Transverse colon (tissue), 4 donors: ENCODE results near the gene XRCC5. TPM values are rescaled to one million over a fixed set of nuclear protein-coding genes. Genes with fewer than 3 reads are reported as not detected.

Experiments used
- DNase-seq: peaks from one replicate; pipeline ENCODE4 v3.0.0-alpha.2; 2019
- H3K27ac ChIP-seq, 4 donors: fragments of 200-600 bp; sonication (generic); 2 replicates each; pipeline ENCODE4 v1.5.1; 2016 to 2018; ENCODE audit warnings: inconsistent platforms in 4 of 4
- H3K27me3 ChIP-seq: fragments of 200-600 bp; sonication (generic); 2 replicates; pipeline ENCODE4 v1.5.1; 2017; ENCODE audit warnings: inconsistent platforms
- H3K36me3 ChIP-seq, 4 donors: fragments of 200-600 bp; sonication (generic); 2 replicates each; pipeline ENCODE4 v1.5.1; 2017 to 2019; ENCODE audit warnings: inconsistent platforms in 4 of 4
- H3K4me1 ChIP-seq, 4 donors: fragments of 200-600 bp; sonication (generic); 2 replicates each; pipeline ENCODE4 v1.5.1; 2017 to 2020; ENCODE audit warnings: inconsistent platforms in 4 of 4
- H3K4me3 ChIP-seq, 4 donors: fragments of 200-600 bp; sonication (generic); 1 replicate in 1 of 4; 2 replicates in 3 of 4; pipeline versions ENCODE4 v1.5.1 to v1.6.1; 2017 to 2019; ENCODE audit warnings: inconsistent platforms in 4 of 4
- H3K9me3 ChIP-seq, 2 donors: fragments of 200-600 bp; sonication (generic); 2 replicates each; pipeline ENCODE4 v1.5.1; 2017 to 2019; ENCODE audit warnings: inconsistent platforms in 2 of 2
- EP300 ChIP-seq: sonication (generic); formaldehyde crosslinking; IDR thresholded peaks from one replicate; pipeline ENCODE4 v1.6.1; 2017; ENCODE audit warnings: antibody characterized with exemption, low read depth
- POLR2A ChIP-seq: fragments of 450-650 bp; IDR thresholded peaks from one replicate; pipeline ENCODE4 v1.6.1; 2016; ENCODE audit warnings: antibody characterized with exemption, mild to moderate bottlenecking, moderate library complexity
- POLR2AphosphoS5 ChIP-seq, 3 donors: sonication (generic); formaldehyde crosslinking; IDR thresholded peaks; one replicate each; pipeline ENCODE4 v1.6.1; 2016; ENCODE audit warnings: antibody characterized with exemption in 3 of 3
- WGBS, 2 donors: methylation state at CpG; one replicate each; pipeline ENCODE4 v1.1.5; 2018; ENCODE audit warnings: low coverage in 1 of 2; 5-methylcytosine and 5-hydroxymethylcytosine counted together
- in situ Hi-C, 4 donors: fragments of 200-750 bp; cut with MboI; loops; one replicate each; pipeline versions ENCODE4 v1.15.0 to v1.15.1; 2017; ENCODE audit warnings: low sequenced_read_pairs in 3 of 4, low pct_ligation_motif_present in 1 of 4, low pct_unique_long_range_greater_than_20kb in 1 of 4
- intact Hi-C: fragments of 100-400 bp; cut with DNase I; formaldehyde crosslinking; loops from one replicate; pipeline ENCODE4 v1.15.1; 2023; ENCODE audit warnings: low total_unique reads
- total RNA-seq, 4 donors: library from RNA; depleted of rRNA; stranded (reverse); fragments of >200 nt; gene quantifications; one replicate each; pipeline ENCODE4 v1.1.0, GENCODE V29; 2016
- TF ChIP-seq, protein P1 (sequence below), 5 experiments: fragments of 200-600 bp in 3 of 5; fragments of 450-650 bp in 2 of 5; sonication (generic) in 3 of 5; IDR thresholded peaks; 1 replicate in 2 of 5; 2 replicates in 3 of 5; pipeline ENCODE4 v1.5.1; 2016 to 2017; ENCODE audit warnings: antibody characterized with exemption in 5 of 5, inconsistent platforms in 3 of 5, mild to moderate bottlenecking in 2 of 5, moderate library complexity in 1 of 5

The XRCC5 gene
- total RNA-seq, 4 donors from 2014 or later, result 75.6 to 120 (median 101) TPM

DNA sequence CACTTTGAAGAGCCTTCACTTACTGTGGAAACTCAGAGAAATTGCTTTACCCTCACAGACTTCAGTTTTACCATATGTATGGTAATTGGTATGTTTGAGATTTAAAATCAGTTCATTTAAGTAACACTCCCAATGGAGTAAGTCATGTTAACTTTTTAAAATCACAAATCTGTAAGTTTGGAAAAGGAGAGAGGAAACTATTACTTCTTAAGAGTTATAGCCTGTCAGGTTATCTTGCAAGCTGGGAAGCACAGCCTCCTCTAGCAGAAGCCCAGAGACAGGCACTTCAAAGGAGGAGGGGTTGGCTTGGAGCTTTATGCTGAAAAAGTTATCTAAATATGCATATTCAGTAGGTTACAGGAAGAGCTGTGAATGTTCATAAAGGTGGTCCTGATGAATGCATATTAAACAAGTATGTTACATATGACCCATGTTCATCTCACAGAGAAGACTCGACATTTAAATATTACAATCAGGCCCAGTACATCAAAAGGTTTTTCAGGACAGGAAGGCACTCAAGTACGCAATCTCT, 102.5 kb downstream of the XRCC5 start:
- H3K36me3 ChIP-seq, result peaks cover 0 to 10% (median 1%) of the 10 kb centered on the region in 4 donors
- no peak for DNase-seq
- H3K4me1 ChIP-seq, result no peaks in the 10 kb centered on the region
- H3K9me3 ChIP-seq, result no peaks in the 10 kb centered on the region
- H3K27ac ChIP-seq, result no peak overlapping the region
- no peak for TF ChIP-seq POLR2AphosphoS5 (IDR thresholded peaks at IDR 0.05)
- TF ChIP-seq EP300, result no peak
- no peak for TF ChIP-seq POLR2A
- TF ChIP-seq, protein P1, sequence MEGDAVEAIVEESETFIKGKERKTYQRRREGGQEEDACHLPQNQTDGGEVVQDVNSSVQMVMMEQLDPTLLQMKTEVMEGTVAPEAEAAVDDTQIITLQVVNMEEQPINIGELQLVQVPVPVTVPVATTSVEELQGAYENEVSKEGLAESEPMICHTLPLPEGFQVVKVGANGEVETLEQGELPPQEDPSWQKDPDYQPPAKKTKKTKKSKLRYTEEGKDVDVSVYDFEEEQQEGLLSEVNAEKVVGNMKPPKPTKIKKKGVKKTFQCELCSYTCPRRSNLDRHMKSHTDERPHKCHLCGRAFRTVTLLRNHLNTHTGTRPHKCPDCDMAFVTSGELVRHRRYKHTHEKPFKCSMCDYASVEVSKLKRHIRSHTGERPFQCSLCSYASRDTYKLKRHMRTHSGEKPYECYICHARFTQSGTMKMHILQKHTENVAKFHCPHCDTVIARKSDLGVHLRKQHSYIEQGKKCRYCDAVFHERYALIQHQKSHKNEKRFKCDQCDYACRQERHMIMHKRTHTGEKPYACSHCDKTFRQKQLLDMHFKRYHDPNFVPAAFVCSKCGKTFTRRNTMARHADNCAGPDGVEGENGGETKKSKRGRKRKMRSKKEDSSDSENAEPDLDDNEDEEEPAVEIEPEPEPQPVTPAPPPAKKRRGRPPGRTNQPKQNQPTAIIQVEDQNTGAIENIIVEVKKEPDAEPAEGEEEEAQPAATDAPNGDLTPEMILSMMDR (IDR thresholded peaks at IDR 0.05), result no peak
- H3K27me3 ChIP-seq, result no peaks in the 10 kb centered on the region
- intact Hi-C loops, result no loop called here
- H3K4me3 ChIP-seq, result no peak overlapping the region
- WGBS, 2 donors, result 92 to 100% methylated on average over 1 to 2 of the region's 2 CpGs
- in situ Hi-C loops, result no loop called here

DNA sequence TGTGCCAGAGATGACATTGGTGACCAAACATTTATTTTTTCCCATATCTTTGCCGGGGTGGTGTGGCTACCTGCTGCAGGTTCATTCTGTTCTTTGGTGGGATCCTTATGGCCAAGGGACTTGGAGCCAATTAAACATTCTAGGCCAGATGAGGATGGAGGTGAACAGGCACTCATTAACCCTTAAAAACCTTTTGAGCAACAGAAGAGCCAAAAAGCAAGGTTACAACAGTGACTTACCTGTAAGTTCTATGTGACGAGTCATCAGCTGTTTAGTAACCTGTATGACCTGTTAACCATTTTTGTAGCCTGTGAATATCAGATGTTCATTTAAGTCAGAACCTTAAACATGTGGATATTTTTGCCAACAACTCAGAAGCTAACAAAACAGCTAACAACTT, 105.6 kb downstream of the XRCC5 start:
- no peak overlapping the region for H3K4me3 ChIP-seq
- no peaks in the 10 kb centered on the region for H3K27me3 ChIP-seq
- H3K27ac ChIP-seq, result no peak overlapping the region
- H3K9me3 ChIP-seq, result no peaks in the 10 kb centered on the region
- WGBS, 2 donors, result 94 to 100% methylated on average over 1 to 2 of the region's 2 CpGs
- no peak for TF ChIP-seq POLR2A
- TF ChIP-seq POLR2AphosphoS5 (IDR thresholded peaks at IDR 0.05), result no peak
- TF ChIP-seq EP300, result no peak
- TF ChIP-seq, protein P1 (IDR thresholded peaks at IDR 0.05), result no peak
- H3K4me1 ChIP-seq, result peaks cover 0 to 7% (median 0%) of the 10 kb centered on the region in 4 donors
- no peaks in the 10 kb centered on the region for H3K36me3 ChIP-seq
- intact Hi-C loops (no loop called here), in situ Hi-C loops (no loop called here)
- DNase-seq, result no peak

GRCh38 chr2:216215658-216216390, 106.7 kb downstream of the XRCC5 start:
- no peak for DNase-seq
- Histone ChIP-seq H3K36me3 (no peaks in the 10 kb centered on the region), H3K27me3 (no peaks in the 10 kb centered on the region), H3K9me3 (no peaks in the 10 kb centered on the region), H3K4me1 (peaks cover 0 to 7% (median 0%) of the 10 kb centered on the region in 4 donors), H3K4me3 (no peak overlapping the region), H3K27ac (no peak overlapping the region)
- WGBS, 2 donors, result 45 to 71% methylated on average over 2 to 4 of the region's 4 CpGs
- in situ Hi-C loops, result no loop called here
- TF ChIP-seq, protein P1 (IDR thresholded peaks at IDR 0.05), result peak in 1 of 5 experiments; percentile 9
- TF ChIP-seq POLR2AphosphoS5 (IDR thresholded peaks at IDR 0.05), result no peak
- intact Hi-C loops, result no loop called here

- Histone ChIP-seq H3K27ac (no peak overlapping the region), H3K4me3 (no peak overlapping the region), H3K36me3 (no peaks in the 10 kb centered on the region), H3K9me3 (no peaks in the 10 kb centered on the region), H3K4me1 (peaks cover 0 to 7% (median 0%) of the 10 kb centered on the region in 4 donors), H3K27me3 (no peaks in the 10 kb centered on the region)
- TF ChIP-seq, protein P1 (IDR thresholded peaks at IDR 0.05), result no peak
- TF ChIP-seq POLR2AphosphoS5 (IDR thresholded peaks at IDR 0.05) (no peak), POLR2A (no peak), EP300 (no peak)
- intact Hi-C loops, result no loop called here
- 59 to 72% methylated on average over 6 to 7 of the region's 7 CpGs for WGBS, 2 donors
- DNase-seq, result no peak
- in situ Hi-C loops, result no loop called here
Observed at GRCh38 chr2:216216951-216217903, 108.1 kb downstream of the XRCC5 start.
